ENCODE results near the gene TMEM132D.

DNA sequence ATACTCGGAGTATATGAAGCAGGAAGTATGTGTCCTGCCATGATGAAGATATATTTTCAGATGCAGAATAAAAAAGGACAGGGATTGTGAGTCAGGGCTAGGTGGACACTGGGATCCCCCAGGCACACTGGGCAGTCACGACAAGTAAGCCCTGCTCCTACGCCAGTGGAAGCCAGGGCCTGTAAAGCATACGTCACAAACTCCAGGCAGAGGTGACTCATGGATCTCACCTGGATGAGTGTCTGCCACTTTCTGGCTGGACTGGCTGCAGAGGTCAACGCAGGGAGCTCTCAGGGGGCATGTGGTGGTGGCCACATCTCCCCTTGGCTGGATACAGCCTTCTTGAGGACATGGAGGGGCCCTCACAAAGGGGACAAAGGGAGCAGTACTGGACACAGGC is 788.3 kb downstream of the TMEM132D start:
- no peak for TF ChIP-seq EZH2 (IDR thresholded peaks at IDR 0.05; ENCODE audit: borderline replicate concordance, low read depth, low read length, poor library complexity, severe bottlenecking)
- TF ChIP-seq, protein P1, sequence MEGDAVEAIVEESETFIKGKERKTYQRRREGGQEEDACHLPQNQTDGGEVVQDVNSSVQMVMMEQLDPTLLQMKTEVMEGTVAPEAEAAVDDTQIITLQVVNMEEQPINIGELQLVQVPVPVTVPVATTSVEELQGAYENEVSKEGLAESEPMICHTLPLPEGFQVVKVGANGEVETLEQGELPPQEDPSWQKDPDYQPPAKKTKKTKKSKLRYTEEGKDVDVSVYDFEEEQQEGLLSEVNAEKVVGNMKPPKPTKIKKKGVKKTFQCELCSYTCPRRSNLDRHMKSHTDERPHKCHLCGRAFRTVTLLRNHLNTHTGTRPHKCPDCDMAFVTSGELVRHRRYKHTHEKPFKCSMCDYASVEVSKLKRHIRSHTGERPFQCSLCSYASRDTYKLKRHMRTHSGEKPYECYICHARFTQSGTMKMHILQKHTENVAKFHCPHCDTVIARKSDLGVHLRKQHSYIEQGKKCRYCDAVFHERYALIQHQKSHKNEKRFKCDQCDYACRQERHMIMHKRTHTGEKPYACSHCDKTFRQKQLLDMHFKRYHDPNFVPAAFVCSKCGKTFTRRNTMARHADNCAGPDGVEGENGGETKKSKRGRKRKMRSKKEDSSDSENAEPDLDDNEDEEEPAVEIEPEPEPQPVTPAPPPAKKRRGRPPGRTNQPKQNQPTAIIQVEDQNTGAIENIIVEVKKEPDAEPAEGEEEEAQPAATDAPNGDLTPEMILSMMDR (conservative IDR thresholded peaks at IDR 0.05; ENCODE audit: low read depth, low read length), result no peak
